VCaP (cell line): ENCODE data around the gene FSD2.

Experiments
- H3K27ac ChIP-seq: fragments of 450-650 bp; 2 replicates; pipeline ENCODE4 v1.5.1; 2017
- CTCF ChIP-seq: fragments of 450-650 bp; conservative IDR thresholded peaks from 2 replicates; pipeline ENCODE4 v1.5.1; 2017; ENCODE audit warnings: mild to moderate bottlenecking, moderate library complexity

The FSD2 gene

GRCh38 chr15:82799183-82799841 lies 6.6 kb downstream of the FSD2 start:
- H3K27ac ChIP-seq, result no peak overlapping the region
- TF ChIP-seq CTCF, result no peak

DNA sequence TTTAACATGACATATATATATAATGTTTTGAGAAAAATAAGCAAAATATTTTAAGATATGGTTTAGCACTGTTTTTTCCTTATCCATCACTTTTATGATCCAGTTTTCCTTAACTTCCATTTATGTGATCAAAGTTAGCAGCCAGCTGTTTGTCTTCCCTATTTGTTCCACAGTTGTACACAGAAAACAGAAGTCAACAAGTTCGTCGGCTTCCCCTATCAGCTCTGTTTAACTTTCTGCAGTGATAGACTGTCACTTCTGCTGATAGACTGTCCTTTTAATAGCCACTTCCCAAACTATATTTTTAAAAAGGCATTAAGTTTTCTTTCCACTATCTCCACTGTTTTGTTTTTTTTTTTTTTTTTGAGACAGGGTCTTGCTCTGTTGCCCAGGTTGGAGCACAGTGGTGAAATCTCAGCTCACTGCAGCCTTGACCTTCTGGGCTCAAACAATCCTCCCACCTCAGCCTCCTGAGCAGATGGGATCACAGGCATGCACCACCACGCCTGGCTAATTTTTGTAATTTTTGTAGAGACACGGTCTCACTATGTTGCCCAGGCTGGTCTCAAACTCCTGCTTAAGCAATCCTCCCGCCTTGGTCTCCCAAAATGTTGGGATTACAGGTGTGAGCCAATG lies 7.2 kb downstream of the FSD2 start:
- no peak for TF ChIP-seq CTCF
- H3K27ac ChIP-seq, result no peak overlapping the region

- TF ChIP-seq CTCF, result no peak
- no peak overlapping the region for H3K27ac ChIP-seq
Observed at GRCh38 chr15:82798104-82798503, 7.8 kb downstream of the FSD2 start.

GRCh38 chr15:82793737-82794136 lies 12.1 kb downstream of the FSD2 start:
- no peak overlapping the region for H3K27ac ChIP-seq
- no peak for TF ChIP-seq CTCF

DNA sequence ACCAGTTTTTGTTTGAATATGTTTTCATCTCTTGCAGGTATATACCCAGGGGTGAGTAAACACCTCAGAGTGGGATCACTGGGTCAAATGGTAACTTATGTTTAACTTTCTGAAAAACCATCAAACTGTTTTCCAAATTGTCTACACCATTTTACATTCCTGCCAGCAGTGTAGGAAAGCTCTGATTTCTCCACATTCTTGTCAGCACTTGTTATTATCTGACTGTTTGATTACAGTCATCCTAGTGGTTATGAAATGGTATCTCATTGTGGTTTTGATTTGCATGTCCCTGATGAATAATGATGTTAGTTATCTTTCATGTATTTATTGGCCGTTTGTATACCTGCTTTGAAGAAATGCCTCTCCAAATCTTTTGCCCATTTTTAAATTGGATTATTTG lies 13.8 kb downstream of the FSD2 start:
- TF ChIP-seq CTCF, result no peak
- no peak overlapping the region for H3K27ac ChIP-seq

DNA sequence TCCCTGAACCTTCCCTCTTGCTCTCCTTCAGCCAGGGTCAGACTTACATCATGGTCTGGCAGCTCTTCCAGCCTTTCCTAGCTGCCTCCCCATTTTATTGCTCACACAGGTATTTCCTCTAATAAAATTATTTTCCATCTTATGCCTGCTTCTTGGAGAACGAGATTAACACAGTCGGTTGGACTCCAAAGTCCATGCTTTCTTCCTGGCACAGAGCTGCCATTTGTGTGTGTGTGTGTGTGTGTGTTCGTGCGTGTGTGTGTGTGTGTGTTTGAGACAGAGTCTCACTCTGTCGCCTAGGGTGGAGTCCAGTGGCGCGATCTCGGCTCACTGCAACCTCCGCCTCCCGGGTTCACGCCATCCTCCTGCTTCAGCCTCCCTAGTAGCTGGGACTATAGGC lies 15.5 kb downstream of the FSD2 start:
- TF ChIP-seq CTCF, result no peak
- H3K27ac ChIP-seq, result peak overlapping the region; percentile 54

- H3K27ac ChIP-seq, result peak overlapping the region; percentile 54
- TF ChIP-seq CTCF, result no peak
Observed at GRCh38 chr15:82789491-82789890, 16.4 kb downstream of the FSD2 start.
